HT-29 (cell line): ENCODE measurements around the gene CEP131. TPM values are rescaled to one million over a fixed set of nuclear protein-coding genes. Genes with fewer than 3 reads are reported as not detected.
"Not testable (repeated sequence)": the region's sequence is repeated elsewhere in the genome, so short reads cannot be mapped to it uniquely, and the experiment has no call there.

Source experiments
- DNase-seq: peaks from one replicate; pipeline ENCODE4 v3.0.0-alpha.2; 2015; ENCODE audit warnings: low spot score
- total RNA-seq: library from RNA; depleted of rRNA; stranded (reverse); fragments of >200 nt; shearing (Covaris generic); gene quantifications from 2 replicates; pipeline ENCODE4 v1.2.3, GENCODE V29; 2014

CEP131 gene
- total RNA-seq, 1 experiment from 2014 or later: 46.0 TPM

GRCh38 chr17:81166033-81166492 lies 56.7 kb downstream of the CEP131 start, which contains the start of gene AATK:
TSS of gene AATK (minus strand) at chr17:81166221. CDS start at chr17:81165992, 229 bp downstream.
- no peak for DNase-seq

- peak; percentile 29 for DNase-seq
Measured at GRCh38 chr17:81165246-81166032, 57.3 kb downstream of the CEP131 start, which contains the start of gene PVALEF. TSS of gene PVALEF (plus strand) at chr17:81165507. CDS start at chr17:81181227, 15,720 bp downstream.

- DNase-seq: peak; percentile 47
Measured at GRCh38 chr17:81164371-81165245, 58.2 kb downstream of the CEP131 start.

GRCh38 chr17:81163703-81164370 lies 58.9 kb downstream of the CEP131 start:
- DNase-seq: no peak

- no peak for DNase-seq
Measured at GRCh38 chr17:81163051-81163695, 59.6 kb downstream of the CEP131 start.

GRCh38 chr17:81162491-81162890 lies 60.3 kb downstream of the CEP131 start:
- no peak for DNase-seq

GRCh38 chr17:81161972-81162371 lies 60.8 kb downstream of the CEP131 start:
- DNase-seq: no peak

GRCh38 chr17:81161536-81161935 lies 61.2 kb downstream of the CEP131 start:
- DNase-seq: no peak

GRCh38 chr17:81160747-81161453 lies 61.9 kb downstream of the CEP131 start:
- no peak for DNase-seq

- no peak for DNase-seq
Measured at GRCh38 chr17:81160306-81160705, 62.5 kb downstream of the CEP131 start.

- DNase-seq: no peak
Measured at GRCh38 chr17:81159611-81160265, 63.0 kb downstream of the CEP131 start.

- no peak for DNase-seq
Measured at GRCh38 chr17:81158688-81159590, 63.8 kb downstream of the CEP131 start.

GRCh38 chr17:81157848-81158687 lies 64.7 kb downstream of the CEP131 start:
- DNase-seq: no peak

- DNase-seq: no peak
Measured at GRCh38 chr17:81156866-81157805, 65.6 kb downstream of the CEP131 start.

GRCh38 chr17:81154961-81155360 lies 67.8 kb downstream of the CEP131 start:
- no peak for DNase-seq

- not testable (repeated sequence) for DNase-seq
Measured at GRCh38 chr17:81154016-81154415, 68.7 kb downstream of the CEP131 start.

GRCh38 chr17:81153340-81153803 lies 69.4 kb downstream of the CEP131 start:
- no peak for DNase-seq
